GM04503 (cell line): Measurements from ENCODE around the gene ABI1.

ENCODE experiments used
- DNase-seq: peaks from one replicate; pipeline ENCODE4 v3.0.0-alpha.2; 2012; ENCODE audit warnings: low read depth

The ABI1 gene

DNA sequence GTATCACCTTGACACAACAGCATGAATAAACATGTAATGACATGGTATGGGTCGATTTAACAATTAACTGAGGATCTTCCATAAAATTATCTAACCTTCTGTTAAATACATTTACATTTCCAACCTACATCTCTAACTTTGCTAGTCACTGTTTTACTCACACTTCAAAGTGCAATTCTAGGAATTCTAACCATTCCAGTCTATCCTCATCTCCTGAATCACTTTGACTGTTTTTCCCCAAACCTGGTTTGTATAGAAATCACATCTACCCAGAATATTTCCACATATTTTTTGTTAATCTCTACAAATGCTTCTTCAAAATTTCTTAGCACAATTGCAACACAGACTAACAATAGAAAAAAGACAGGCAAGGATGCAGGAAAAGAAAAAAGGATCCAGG, 6.2 kb downstream of the ABI1 start:
- no peak for DNase-seq

- no peak for DNase-seq
Measured at GRCh38 chr10:26844396-26844975, 16.3 kb downstream of the ABI1 start.

GRCh38 chr10:26843736-26844135, 17.0 kb downstream of the ABI1 start:
- no peak for DNase-seq

GRCh38 chr10:26841733-26842317, 18.9 kb downstream of the ABI1 start:
- DNase-seq = no peak

DNA sequence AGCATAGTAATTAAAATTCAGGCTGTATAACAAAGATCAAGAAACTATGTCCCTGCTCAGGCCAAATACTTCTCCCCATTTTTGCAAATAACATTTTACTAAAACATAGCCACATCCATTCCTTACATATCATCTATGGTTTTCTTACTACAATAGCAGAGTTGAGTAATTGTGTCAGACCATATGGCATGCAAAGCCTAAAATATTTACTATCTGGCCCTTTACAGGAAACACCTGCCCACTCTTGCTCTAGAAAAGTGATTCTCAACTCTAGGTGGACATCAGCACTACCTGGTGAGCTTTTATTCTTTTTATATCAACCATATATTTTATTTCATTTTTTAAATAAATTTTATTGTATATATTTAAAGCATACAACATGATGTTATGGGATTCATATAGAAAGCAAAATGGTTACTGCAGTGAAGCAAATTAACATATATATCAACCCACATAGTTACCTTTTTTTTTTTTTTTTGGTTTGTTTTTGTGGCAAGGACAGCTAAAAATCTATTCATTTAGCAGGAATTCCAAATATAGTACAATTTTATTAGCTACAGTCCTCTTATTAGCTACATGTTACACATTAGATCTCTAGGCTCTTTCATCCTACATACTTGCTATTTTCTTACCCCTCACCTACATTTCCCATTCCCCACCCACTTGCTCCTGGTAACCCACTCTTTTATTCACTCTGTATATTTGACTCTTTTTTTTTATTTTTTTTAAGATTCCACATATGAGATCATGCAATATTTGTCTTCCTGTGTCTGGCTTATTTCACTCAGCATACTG, 19.6 kb downstream of the ABI1 start:
- no peak for DNase-seq

GRCh38 chr10:26839966-26840627, 20.7 kb downstream of the ABI1 start:
- DNase-seq = peak; percentile 76

DNA sequence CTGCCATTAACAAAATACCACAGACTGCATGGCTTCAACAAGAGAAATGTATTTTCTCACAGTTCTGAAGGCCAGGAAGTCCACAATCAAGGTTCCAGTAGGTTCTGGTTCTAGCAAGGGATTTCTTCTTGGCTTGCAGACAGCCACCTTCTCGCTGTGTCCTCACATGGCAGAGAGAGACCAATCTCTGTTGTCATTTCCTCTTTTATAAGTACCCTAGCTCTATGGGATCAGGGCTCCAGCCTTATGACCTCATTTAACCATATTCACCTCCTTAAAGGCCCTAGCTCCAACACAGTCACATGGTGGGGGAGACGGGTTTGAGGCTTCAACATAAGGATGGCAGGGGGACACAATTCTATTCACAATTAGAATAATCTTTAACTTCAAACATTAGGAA, 23.6 kb downstream of the ABI1 start:
- DNase-seq = no peak

- DNase-seq = no peak
Measured at GRCh38 chr10:26835025-26835424, 25.7 kb downstream of the ABI1 start.

DNA sequence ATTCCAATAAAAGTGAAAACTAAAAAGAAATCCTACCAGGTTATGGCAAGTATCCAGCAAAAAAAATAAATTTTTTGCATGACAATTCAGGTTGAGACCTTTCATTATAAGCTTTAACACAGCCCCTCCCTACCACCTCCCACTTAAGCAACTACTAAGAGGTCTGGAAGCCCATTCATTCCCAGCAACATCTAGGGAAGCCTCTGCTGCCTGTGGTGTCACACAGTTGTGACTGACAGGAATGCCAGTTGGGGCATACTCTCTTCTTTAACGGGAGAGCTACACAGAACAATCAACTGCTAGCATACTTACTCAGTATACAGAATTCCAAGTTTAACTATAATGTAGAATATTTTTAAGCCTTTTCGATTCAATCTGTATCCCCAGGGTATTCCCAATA, 27.8 kb downstream of the ABI1 start:
- no peak for DNase-seq

DNA sequence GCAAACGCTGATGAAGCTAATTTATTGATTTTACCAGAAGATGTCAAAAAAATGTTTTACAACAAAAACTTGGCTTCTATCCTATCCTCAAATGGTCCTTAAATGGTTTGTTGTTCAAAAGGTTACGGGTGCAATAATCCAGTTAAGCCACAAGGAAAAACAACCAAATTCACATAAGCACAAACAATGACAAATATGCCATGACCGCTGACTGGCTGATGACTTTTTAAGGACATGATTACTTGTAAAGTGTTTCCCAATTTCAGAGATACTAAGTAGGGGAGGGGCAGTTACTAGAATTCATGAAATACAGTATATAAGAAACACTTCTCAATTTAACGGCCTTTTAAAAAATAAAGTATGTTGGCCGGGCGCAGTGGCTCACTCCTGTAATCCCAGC, 28.8 kb downstream of the ABI1 start:
- no peak for DNase-seq

DNA sequence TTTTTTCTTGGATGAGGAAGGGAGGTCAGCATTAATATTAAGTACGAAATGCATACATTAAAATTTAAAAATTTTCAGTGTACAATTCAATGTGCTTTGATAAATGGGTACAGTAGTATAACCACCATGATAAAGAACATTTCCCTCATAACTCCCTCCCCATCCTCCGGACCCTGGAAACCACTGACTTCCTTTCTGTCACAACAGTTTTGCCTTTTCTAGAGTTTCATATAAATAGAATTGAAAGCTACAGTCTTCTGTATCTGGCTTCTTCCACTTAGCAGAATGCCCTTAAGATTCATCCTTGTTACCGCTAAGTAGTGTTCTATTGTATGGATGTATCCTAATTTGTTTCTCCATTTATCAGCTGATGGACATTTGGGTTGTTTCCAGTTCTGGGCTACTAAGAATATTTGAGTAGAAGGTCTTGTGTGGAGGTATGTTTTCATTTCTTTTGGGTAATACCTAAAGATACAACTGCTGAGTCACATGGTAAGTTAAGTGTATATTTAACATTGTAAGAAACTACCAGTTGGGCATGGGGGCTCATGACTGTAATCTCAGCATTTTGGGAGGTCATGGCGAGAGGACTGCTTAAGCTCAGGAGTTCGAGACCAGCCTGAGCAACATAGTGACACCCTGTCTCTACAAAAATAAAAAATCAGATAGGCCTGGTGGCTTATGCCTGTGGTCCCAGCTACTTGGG, 30.8 kb downstream of the ABI1 start:
- no peak for DNase-seq

- no peak for DNase-seq
Measured at GRCh38 chr10:26824015-26824690, 36.6 kb downstream of the ABI1 start.

DNA sequence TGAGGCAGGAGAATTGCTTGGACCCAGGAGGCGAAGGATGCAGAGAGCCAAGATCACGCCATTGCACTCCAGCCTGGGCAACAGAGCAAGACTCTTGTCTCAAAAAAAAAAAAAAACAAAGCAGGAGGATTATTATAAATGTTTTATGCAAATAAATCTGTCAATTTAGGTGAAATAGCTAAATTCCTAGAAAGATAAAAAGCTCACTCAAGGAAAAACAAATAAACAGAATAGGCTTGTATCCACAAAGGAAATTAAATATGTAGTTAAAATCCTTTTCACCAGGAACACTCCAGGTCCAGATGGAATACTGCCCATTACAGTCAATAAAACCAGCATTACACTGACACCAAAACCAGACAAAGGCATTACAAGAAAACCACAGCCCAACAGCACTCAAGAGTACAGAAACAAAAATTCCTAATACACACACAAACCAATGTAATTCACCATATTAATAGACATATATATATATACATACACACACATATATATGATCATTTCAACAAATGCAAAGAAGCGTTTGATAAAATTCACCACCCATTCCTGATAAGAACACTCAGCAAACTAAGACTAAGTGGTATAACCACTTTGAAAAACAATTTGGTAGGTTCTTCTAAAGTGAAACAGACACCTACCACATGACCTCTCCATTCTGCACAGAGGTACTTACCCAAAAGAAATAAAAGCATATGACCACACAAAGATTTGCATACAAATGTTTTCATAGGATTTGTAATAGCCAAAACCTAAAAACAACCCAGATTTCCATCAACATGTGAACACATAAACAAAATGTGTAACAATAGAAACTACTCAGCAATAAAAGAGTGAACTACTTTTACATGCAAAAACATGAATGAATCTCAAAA, 38.8 kb downstream of the ABI1 start:
- no peak for DNase-seq

DNA sequence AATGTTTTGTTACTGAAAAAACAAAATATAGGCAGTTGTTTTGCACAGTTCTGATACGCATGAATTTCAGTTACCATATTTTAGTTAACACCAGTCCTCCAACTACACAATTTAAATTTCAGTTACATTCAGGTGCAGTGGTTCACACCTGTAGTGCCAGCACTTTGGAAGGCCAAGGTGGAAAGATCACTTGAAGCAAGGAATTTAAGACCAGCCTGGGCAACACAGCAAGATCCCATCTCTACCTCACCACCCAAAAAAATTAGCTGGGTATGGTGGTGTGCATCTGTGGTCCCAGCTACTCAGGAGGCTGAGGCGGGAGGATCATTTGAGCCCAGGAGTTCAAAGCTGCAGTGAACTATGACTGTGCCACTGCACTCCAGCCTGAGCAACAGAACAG, 45.3 kb downstream of the ABI1 start:
- no peak for DNase-seq

- DNase-seq = no peak
Measured at GRCh38 chr10:26810435-26811026, 50.2 kb downstream of the ABI1 start.

- no peak for DNase-seq
Measured at GRCh38 chr10:26809973-26810372, 50.8 kb downstream of the ABI1 start.

- DNase-seq = no peak
Measured at GRCh38 chr10:26807532-26807931, 53.2 kb downstream of the ABI1 start.

- no peak for DNase-seq
Measured at GRCh38 chr10:26806557-26806956, 54.2 kb downstream of the ABI1 start.

- DNase-seq = no peak
Measured at GRCh38 chr10:26805567-26806245, 55.1 kb downstream of the ABI1 start.
